Measurements from ENCODE around the gene CLEC16A. TPM values are rescaled to one million over a fixed set of nuclear protein-coding genes. Genes with fewer than 3 reads are reported as not detected.

Gene CLEC16A
- polyA plus RNA-seq, 3 donors, result 3.4 to 12.0 (median 5.8) TPM

DNA sequence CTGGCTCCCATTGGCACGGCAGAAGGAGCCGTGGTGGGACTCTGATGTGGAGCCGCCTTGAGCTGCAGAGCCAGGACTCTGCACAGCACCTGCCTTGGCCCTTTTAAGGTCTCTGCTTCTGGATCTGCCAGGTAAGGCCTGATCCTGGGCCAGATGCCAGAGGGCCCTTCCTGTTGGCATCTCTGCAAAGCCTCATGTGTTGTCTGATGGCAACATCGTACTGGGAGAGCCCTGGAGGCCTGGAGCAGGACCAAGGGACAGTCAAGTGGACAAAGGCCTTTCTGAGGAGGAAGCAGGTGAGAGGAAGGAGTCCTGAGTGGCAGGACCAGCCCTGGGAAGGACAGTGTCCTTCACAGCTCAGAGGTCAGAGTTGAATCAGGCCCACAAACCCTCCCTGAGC, 285.5 kb downstream of the CLEC16A start:
- no peaks in the 10 kb centered on the region for H3K36me3 Mint-ChIP-seq
- H3K27me3 ChIP-seq (ENCODE audit: control insufficient read depth in 2 of 2, insufficient read depth in 2 of 2, low read length in 2 of 2), result no peaks in the 10 kb centered on the region
- DNase-seq, result no peak
- no peaks in the 10 kb centered on the region for H3K36me3 ChIP-seq (replicated peaks in 1 of 2; ENCODE audit: control insufficient read depth in 1 of 2, insufficient read depth in 2 of 2, low read length in 2 of 2)
- intact Hi-C loops (cut with micrococcal nuclease), result loop anchor here in 1 of 2 donors (5.0 kb wide), 1 partner anchor 552 kb away; no protein-coding TSS in a partner anchor
- H3K27ac Mint-ChIP-seq, result no peak overlapping the region
- H3K4me1 Mint-ChIP-seq, result peaks cover 37% of the 10 kb centered on the region
- no peak overlapping the region for H2AFZ ChIP-seq (ENCODE audit: insufficient read depth, low read depth, low read length, poor library complexity, severe bottlenecking)
- no peaks in the 10 kb centered on the region for H3K79me2 ChIP-seq (ENCODE audit: insufficient read depth, low read length)
- H3K4me1 ChIP-seq (ENCODE audit: control insufficient read depth in 1 of 2, insufficient read depth in 2 of 2, low read length in 2 of 2), result peaks cover 26 to 31% of the 10 kb centered on the region in 2 donors
- H3K9me3 Mint-ChIP-seq, result peaks cover 0 to 3% (median 0%) of the 10 kb centered on the region in 7 donors
- no peak overlapping the region for H3K4me2 ChIP-seq (replicated peaks; ENCODE audit: extremely low read depth, low read length, poor library complexity, severe bottlenecking)
- no peak for TF ChIP-seq CTCF (IDR thresholded peaks at IDR 0.05)
- H3K4me3 Mint-ChIP-seq, result no peak overlapping the region
- H4K20me1 ChIP-seq (ENCODE audit: insufficient read depth, low read length), result no peaks in the 10 kb centered on the region
- 95% methylated on average over 4 of the region's 4 CpGs for WGBS (ENCODE audit: insufficient coverage)
- peaks cover 4 to 15% (median 6%) of the 10 kb centered on the region in 3 donors for H3K27me3 Mint-ChIP-seq (ENCODE audit: low read depth in 3 of 3)
- H3K9me3 ChIP-seq (replicated peaks in 1 of 2; ENCODE audit: control insufficient read depth in 1 of 2, insufficient read depth in 1 of 2, low read length in 2 of 2), result no peaks in the 10 kb centered on the region
- H3K27ac ChIP-seq (ENCODE audit: low read depth in 1 of 2, low read length in 2 of 2), result no peak overlapping the region
- no peak overlapping the region for H3K4me3 ChIP-seq (replicated peaks in 1 of 3; ENCODE audit: low read depth in 2 of 3, low read length in 3 of 3)
- H3K9ac ChIP-seq (ENCODE audit: insufficient read depth, low read length, poor library complexity, severe bottlenecking), result no peak overlapping the region

GRCh38 chr16:11231367-11231970, 287.1 kb downstream of the CLEC16A start:
- Histone ChIP-seq H3K4me2 (replicated peaks; ENCODE audit: extremely low read depth, low read length, poor library complexity, severe bottlenecking) (no peak overlapping the region), H3K27ac (ENCODE audit: low read depth in 1 of 2, low read length in 2 of 2) (no peak overlapping the region), H3K9ac (ENCODE audit: insufficient read depth, low read length, poor library complexity, severe bottlenecking) (no peak overlapping the region), H2AFZ (ENCODE audit: insufficient read depth, low read depth, low read length, poor library complexity, severe bottlenecking) (no peak overlapping the region), H3K4me3 (replicated peaks in 1 of 3; ENCODE audit: low read depth in 2 of 3, low read length in 3 of 3) (no peak overlapping the region), H4K20me1 (ENCODE audit: insufficient read depth, low read length) (no peaks in the 10 kb centered on the region), H3K4me1 (ENCODE audit: control insufficient read depth in 1 of 2, insufficient read depth in 2 of 2, low read length in 2 of 2) (peaks cover 31 to 34% of the 10 kb centered on the region in 2 donors), H3K9me3 (replicated peaks in 1 of 2; ENCODE audit: control insufficient read depth in 1 of 2, insufficient read depth in 1 of 2, low read length in 2 of 2) (no peaks in the 10 kb centered on the region), H3K36me3 (replicated peaks in 1 of 2; ENCODE audit: control insufficient read depth in 1 of 2, insufficient read depth in 2 of 2, low read length in 2 of 2) (no peaks in the 10 kb centered on the region), H3K79me2 (ENCODE audit: insufficient read depth, low read length) (no peaks in the 10 kb centered on the region), H3K27me3 (ENCODE audit: control insufficient read depth in 2 of 2, insufficient read depth in 2 of 2, low read length in 2 of 2) (no peaks in the 10 kb centered on the region)
- no peak for DNase-seq
- Mint-ChIP-seq H3K9me3 (peaks cover 0 to 3% (median 0%) of the 10 kb centered on the region in 7 donors), H3K27ac (no peak overlapping the region), H3K27me3 (ENCODE audit: low read depth in 3 of 3) (peaks cover 4 to 15% (median 7%) of the 10 kb centered on the region in 3 donors), H3K4me1 (peaks cover 36% of the 10 kb centered on the region), H3K36me3 (no peaks in the 10 kb centered on the region), H3K4me3 (no peak overlapping the region)
- intact Hi-C loops (cut with micrococcal nuclease), result loop anchor here in 1 of 2 donors (5.0 kb wide), 1 partner anchor 551 kb away; no protein-coding TSS in a partner anchor
- 81% methylated on average over 7 of the region's 10 CpGs for WGBS (ENCODE audit: insufficient coverage)
- no peak for TF ChIP-seq CTCF (IDR thresholded peaks at IDR 0.05)

Other genes starting within 250 kb of the CLEC16A start
- under 1 TPM in 1 of 3 donors, not detected in 2; 0.16 TPM for gene TEKT5, start 249.6 kb upstream of the CLEC16A start, polyA plus RNA-seq
- 10 to 100 TPM; 52.8 to 56.6 (median 54.3) TPM for gene NUBP1, start 200.7 kb upstream of the CLEC16A start, polyA plus RNA-seq
- gene TVP23A, start 125.8 kb upstream of the CLEC16A start, polyA plus RNA-seq, result under 1 TPM; 0.06 to 0.17 (median 0.08) TPM
- gene CIITA, start 67.4 kb upstream of the CLEC16A start, polyA plus RNA-seq, result 100 to 1,000 TPM in 1 of 3 donors, 10 to 100 TPM in 2; 15.6 to 178 (median 22.1) TPM
- gene DEXI, start 2.1 kb upstream of the CLEC16A start, polyA plus RNA-seq, result 10 to 100 TPM in 1 of 3 donors, 1 to 10 TPM in 2; 4.9 to 10.8 (median 6.8) TPM

Measured in CD14-positive monocyte (primary cell).